ENCODE results near the gene NHLRC4.

Gene NHLRC4

DNA sequence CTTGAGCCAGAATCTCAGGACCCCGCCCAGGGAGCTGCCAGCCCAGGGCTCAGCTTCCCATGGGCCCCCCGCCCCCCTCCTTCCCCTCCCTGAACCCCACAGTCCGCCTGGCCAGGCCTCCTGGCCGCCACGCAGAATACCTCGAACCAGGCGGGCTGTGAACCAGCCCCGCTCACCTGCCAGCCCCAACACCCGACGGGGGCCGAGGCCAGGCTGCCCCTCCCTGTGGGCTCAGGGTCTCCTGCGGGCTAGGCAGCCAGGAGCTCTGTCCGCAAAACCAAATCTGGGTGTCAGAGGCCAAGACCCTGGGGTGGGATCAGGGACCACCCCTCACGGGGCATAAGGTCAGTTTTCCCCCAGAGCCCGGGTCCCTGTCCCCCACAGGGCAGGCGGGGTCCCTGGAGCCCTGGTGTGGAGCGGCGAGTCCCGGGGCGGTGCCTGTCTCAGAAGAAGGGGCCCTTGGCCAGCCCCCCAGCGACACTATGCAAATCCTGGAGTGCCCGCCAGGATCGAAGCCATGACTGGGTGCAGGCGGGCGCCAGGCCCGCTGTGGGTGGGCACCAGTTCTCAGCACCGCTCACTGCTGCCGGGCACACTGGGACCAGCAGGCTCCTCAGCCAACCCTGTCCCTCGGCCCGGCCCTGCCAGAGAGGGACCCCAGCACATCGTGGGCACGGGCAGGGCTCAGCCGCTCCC lies 13.1 kb upstream of the NHLRC4 start:
- DNase-seq (ENCODE audit: low read depth in 3 of 3) = no peak

DNA sequence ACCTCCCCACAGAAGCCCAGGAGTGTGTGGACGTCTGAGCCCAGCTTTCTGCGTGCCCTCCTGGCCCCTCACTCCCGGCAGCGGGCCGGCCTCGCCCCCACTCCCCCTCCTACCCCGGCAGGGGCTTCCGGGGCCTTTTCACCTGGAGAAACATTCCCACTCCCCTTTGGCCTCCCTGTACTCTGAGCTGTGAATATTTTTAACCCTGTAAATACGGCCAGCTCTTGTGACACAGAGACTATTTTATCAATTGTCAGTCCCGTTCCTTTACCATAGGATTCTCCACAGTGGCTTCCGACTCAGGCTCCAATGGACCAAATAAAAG lies 12.5 kb upstream of the NHLRC4 start:
- no peak for DNase-seq (ENCODE audit: low read depth in 3 of 3)

DNA sequence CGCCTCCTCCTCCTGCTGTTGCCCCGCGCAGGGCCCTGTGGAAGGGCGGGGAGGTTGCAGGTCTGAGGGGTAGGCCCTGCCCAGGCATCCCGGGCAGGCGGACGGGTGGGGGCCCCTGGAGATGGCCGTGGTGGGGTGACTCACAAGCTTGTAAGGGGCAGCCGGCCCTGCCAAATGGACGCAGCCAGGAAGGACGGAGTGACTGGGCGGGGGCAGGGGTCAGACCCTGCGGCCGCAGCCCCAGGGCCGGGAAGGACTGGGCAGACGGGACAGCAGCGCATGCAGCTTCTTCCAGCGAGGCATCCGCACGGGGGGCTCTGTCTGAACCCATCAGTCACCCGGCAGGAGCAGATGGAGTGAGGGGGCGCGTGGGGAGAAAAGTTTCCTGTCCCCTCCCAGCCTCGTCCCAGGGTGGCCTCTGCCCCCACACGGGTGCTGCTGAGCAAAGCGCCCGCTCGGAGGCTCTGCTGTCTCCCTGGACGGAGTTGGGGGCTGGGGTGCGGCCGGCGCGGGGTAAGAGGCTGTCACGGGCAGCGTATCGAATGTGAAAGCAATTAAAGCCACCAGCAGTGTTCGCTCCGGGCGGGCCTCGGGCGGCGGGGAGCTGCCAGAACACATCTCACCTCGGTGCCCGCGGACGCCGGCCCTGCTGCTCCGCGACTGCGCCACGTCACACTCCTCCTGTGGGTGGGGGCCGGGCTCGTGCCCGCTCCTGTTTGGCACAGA lies 12.0 kb upstream of the NHLRC4 start:
- DNase-seq (ENCODE audit: low read depth in 3 of 3) = no peak

DNA sequence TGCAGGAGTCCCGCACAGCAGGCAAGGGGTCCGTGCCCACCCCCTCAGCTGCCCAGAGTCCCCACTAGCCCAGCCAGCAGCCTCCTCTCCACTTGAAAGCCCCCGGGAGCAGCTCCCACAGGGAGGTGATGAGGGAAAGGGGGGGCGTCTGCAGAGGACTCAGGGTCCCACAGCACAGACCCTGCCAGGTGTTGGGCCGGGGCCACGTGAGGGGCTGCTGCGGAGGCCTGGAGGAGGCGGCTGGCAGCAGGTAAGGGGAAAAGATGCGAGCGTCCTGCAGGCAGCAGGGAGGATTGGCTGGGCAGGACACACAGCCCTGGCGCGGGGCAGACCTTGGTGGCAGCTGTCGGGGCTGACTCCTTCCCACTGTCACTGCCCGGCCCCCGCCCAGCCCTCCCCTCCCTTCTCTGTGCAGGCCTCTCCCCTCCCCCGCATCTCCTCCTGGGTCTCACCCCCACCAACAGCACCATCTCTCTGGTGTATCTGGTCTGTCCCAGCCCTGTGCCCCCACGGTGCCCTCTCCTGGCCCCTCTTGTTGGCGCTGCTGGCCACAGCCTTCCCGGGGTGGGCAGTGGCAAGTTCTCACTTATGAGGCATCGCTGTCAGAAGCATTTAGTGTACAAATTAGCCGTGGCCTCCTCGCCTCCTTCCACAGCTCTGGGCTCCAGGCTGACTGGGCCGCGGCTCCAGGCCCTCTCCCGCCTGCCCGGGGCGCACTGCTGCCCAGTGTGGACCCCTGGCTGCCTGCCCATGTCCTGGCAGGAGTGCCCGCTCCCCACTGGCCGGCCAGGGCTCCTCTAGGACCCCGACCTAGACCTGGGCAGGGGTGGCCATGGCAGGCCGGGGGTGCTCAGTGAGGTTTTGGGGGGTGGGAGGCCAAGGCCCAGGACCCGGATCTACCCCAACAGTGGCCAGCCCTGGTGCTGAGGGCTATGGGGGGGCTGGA lies 11.0 kb upstream of the NHLRC4 start:
- no peak for DNase-seq (ENCODE audit: low read depth in 3 of 3)

DNA sequence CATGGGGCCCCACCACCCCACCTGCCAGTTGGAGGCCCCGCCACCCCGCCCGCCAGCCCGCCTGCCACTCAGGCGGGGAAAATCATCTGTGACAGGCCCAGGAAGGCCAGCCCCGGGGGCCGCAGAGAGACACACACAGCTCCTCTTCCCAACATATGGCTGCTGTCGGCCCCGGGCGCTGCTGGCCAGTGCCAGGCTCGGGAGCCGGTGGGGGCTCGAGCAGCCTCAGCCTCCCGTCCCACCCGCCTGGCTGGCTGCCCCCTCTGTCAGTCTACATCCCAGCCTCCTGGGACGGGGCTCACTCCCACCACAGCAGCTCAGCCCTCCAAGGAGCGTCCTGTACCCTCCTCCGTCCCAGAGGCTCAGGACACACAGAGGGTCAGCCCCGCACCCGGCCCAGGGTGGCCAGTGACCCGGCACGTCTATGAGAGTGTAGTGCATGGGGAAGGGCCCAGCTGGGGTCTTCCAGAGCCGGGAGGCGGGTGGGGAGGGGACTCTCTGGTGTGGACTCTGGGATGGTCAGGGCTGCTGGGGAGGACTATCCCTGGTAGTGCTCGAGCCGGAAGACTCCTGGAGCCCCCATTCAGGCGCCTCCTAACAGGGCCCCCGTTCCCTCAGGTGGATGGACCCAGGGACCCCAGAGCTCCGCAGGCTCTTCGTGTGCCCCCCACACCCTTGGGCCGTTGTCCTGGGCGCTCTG lies 10.2 kb upstream of the NHLRC4 start:
- DNase-seq (ENCODE audit: low read depth in 3 of 3) = no peak

DNA sequence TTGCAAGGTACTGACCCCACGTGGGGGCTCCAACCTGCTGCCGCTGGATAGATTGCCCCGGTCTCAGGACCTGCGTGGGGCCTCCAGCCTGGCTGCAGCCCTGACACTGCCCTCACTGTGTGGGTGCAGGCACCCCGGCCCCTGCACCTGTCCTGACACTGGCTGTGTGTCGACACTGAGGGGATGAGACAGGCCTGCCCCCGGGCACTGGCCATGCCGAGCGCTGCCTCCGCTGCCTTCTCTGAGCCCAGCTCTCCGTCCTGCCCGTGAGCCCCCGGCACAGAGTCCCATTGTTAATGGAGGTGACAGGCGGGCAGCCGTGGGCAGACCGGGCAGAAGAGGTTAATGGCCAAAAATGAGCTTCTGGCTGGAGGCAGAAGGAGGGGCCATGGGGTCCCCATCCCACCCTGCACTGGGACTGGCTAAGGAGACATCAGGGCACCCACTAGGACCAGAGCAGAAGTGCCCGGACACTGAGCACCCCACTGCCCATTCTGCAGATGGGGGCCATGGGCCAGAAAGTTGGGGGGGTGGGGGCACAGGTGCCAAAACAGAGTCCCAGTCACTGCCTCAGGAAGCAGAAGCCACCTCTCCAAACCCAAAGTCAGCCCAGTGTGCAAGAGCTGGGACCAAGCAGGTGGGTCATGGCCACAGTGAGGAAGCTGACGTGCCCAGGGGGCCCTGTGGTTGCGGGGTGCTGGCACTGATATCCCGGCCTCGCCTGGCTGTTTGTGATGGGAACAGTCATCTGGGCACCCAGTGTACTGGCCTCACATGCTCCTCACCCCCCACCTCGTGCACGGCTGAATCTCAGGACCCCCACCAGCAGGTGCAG lies 9.1 kb upstream of the NHLRC4 start:
- no peak for DNase-seq (ENCODE audit: low read depth in 3 of 3)

DNA sequence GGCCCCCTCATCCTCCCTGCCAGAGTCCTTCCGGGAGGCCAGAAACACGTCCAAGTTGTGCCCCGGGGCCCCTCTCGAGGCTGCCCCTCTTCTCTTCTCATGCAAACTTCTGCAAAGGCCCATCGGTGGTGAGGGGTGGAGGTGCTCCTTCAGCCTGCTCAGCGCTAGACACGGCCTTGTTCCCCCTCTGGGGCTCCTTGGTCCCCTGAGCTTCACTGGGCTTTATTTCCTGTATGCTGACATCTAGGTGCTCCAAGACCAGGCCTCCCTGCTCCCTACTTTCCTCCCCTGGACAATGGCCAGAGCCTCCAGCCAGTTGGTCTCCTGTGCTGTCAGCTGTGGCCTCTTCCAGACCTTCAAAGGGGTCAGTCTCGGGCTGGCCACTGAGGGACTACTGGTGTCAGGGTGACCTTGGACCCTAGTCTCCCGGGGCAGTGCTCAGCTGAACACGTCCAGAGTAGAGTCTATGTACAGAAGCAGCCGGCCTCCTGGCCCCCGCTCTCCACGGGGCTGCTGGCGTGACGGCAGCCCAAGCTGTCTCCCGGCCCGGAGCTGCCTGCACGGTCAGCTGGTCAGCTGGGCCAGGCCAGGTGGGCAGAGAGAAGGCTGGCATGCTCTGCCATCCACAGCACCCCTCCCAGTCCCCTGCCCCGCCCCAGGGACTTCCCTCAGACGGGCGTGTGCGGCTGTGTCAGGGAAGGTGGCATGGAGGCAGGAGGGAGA lies 8.3 kb upstream of the NHLRC4 start:
- no peak for DNase-seq (ENCODE audit: low read depth in 3 of 3)

DNA sequence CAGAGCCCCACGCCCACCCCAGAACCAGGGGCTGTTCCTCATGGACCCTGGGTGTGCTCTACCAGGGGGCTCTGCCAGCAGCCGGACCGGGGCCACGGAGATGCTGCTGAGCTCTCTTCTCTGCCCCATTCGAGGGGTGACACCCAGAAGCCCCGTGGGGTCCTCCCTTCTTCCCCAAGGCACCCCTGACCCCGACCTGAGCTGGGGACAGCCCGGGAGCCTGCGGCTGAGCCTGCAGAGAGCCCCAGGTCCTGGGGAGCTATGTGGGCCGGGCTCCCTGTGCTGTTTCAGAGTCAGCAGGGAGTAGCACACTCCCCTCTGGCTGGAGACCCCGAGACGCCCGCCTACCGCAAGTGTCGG lies 7.8 kb upstream of the NHLRC4 start:
- DNase-seq (ENCODE audit: low read depth in 3 of 3) = no peak

DNA sequence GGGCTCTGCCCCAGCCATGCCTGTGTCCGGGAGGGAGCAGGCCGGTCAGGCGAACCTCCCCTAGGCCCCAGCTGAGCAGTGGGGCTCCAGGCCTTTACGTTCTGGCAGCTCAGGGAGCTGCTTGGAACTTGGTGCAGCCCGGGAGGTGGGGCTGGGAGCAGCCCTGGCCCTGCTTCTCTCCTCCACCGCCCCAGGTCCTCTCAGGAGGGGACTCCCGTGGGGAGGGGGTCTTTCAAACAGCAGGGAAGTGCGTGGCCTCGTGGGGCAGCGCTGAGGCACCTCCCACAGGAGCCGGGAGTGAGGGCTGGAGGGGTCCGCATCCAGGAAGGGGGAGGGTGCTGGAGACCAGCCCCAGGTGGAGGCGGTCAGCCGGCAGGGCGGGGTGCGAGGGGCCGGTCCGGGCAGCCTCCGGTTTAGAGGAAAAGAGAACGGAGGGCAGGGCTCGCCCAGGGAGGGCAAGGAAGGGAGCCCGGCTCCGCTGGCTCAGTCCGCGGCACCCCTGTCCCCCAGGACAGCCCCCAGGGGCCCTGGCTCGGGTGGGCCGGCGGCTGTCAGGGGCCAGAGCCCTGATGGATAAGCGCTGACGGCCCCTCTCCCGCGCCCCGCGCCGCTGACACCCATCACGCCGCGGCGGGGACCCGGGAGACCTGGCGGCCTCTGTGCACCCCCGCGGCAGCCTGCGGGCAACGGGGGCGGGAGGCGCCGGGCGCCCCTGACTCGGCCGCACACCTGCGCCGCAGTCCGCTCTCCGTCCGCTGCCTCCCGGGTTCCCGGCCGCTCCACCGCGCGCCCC lies 7.2 kb upstream of the NHLRC4 start:
- DNase-seq (ENCODE audit: low read depth in 3 of 3) = no peak

DNA sequence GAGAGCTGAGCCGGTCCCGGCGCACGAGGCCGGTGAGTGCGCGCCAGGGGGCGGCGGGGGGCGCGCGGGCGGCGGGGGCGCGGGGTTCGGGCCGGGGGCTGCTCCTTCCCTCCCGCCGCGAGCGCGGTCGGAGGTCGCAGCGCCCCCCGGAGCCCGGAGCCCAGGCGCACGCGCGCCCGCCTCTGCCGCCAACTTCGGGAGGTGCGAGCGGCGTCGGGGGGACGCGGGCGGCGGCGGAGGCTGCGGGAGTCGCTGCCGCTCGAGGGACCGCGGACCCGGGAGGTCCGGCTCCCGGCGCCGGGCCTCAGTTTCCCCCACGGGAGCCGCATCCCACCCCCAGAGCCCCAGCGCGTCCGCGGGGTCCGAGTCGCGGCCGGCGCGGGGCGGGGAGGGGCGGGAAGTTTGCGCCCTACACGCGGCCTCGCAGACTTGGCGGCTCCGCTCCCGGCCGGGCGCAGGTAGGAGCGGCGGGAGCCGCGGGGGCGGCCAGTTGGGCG lies 6.6 kb upstream of the NHLRC4 start, which contains the start of gene PRR35:
Gene PRR35, plus strand, starts transcription at position 191 of the 497 bp plus-strand sequence. CDS start 2,901 bp downstream, outside the sequence.
- no peak for DNase-seq (ENCODE audit: low read depth in 3 of 3)

DNA sequence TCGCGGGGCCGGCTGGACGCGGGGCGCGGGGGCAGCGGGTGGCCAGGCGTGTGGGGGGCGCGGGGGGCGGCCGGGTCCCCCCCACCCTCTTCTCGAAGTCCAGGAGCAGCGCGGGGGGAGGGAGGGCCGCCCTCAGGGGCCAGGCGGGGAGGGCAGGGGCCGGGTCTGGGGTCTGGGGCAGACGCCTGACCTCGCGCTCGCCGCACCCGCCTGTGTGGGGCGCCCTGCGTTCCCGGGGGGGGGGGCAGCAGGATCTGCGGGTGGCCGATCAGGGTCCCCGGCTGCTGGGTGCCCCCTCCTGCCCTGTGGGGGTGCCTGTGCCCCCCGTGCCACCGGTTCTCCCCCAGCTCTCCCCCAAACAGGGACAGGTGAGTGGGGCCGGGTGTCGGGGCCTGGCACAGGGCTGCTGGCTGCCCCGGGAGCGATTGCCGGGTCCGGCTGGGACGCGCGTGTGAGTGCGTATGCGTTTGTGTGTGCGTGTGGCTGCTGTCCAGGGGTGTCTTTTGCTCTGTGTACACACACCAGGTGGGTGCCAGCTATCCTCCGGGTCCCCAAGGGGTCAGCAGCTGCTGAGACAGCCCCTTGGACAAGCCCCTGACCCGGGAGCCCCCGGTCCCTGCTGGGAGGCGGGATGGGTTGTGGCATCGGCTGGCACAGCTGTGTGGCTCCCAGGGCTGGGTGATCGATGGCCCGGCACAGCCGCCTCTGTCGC lies 5.9 kb upstream of the NHLRC4 start:
- no peak for DNase-seq (ENCODE audit: low read depth in 3 of 3)

DNA sequence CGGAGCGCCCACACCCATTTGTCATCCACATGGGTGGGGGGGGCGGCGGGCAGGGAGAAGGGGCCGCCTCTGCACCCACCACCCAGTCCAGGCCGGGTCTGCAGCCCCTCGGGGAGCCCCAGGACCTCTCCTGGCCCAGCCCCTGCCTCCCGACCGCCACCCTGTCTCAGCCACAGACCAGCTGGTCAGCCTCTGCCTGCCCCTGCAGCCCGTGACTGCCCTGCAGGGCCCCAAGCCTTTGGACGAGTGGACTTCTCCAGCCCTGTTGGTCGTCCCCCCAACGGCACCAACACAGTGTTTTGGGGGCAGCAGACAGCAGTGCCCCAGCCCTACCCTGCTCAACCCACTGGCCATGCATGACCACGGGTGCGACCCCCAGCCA lies 5.4 kb upstream of the NHLRC4 start:
- no peak for DNase-seq (ENCODE audit: low read depth in 3 of 3)

DNA sequence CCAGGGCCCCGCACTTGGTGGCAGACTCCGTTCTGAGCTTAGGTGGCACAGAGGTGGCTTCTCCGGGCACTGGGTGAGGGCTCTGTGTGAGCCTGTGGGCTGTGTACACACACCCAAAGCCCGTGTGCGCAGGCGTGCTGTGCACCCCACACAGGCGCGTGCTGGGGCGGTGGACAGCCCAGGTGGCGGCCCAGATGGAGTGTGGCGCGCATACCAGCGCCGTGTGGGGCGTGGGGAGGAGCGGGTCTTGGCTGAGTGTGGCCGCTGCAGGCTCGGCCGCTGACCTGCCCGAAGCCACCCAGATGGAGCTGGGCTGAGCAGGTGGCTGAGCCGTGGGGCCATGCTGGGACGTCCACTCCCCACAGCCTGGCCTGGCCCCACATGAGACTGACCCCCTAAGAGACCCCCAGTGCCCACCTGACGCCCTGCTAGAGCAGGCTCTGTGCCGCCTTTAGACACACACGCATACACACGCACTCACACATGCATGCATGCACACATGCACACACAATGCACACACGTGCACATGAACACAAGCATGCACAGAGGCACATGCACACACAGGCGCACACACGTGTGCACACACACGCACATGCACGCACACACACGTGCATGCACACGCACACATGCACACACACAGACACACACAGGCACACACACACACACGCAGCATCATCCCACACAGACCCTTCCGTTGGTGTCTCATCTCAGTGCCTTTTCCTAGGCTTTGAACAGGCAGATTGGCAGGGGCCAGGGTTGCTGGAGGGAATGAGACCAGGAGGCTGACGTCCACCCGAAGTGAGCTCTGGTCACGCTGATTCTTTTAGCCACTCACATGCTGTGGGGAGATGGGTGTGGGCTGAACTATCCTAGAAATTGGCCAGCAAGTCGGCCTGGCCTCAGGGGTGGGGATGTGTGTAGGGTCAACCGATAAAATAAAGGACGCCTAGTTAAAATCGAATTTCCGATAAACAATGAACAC lies 4.6 kb upstream of the NHLRC4 start:
- no peak for DNase-seq (ENCODE audit: low read depth in 3 of 3)

DNA sequence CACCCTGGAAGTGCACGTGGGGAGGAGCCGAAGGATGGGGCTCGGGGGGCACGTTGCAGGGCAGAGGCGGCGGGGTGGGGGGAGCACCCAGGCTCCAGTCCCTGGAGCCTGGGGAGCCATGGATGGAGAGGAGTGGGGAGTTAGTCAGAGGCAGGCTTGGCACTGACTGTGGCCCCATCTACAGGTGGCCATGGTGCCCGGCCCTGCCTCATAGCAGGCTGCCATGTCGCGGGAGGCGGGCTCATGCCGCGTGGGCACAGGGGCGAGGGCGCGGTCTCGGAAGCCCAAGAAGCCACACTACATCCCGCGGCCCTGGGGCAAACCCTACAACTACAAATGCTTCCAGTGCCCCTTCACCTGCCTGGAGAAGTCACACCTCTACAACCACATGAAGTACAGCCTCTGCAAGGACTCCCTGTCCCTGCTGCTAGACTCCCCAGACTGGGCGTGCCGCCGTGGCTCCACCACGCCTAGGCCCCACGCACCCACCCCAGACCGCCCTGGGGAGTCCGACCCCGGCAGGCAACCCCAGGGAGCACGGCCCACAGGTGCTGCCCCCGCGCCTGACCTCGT lies 3.6 kb upstream of the NHLRC4 start:
- DNase-seq (ENCODE audit: low read depth in 3 of 3) = no peak

DNA sequence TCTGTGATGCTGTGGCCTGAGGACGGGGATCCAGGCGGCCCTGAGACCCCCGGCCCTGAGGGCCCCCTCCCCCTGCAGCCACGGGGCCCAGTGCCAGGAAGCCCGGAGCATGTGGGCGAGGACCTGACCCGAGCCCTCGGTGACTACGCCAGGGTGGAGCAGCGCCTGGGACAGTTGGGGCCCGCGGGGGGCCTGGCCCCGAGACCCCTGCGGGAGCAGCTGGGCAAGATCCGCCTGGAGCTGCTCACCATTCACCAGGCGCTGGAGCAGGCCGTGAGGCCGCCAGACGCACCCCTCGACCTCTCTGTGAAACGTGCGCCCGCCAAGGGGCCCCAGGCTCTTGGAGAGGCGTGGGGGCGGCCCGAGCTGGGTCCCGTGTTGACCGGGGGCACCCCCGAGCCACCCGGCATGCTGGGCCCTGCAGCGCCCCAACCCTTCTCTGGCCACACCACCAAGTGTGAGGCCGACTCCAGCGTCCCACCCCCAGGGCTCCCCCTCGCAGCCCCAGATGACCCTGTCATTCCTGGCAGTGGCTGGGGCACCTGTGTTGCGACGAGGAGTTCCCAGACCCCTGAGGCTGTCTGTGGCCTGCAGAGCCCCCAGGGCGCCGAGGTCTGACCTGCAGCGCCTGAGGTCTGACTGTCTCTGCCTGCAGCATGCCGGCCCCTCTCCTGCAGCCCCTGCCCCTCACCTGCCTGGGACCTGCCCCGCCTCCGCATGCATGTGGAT lies 2.0 kb upstream of the NHLRC4 start:
- DNase-seq (ENCODE audit: low read depth in 3 of 3) = no peak

Measured in stimulated activated CD4-positive, alpha-beta T cell treated with anti-CD3 and anti-CD28 coated beads, TNF-alpha, amount 100 ng/mL, for 4 hours (primary cell).